Head of caudate nucleus (tissue), 42 donors: ENCODE data around the gene HAND1.

ENCODE experiments used
- DNase-seq, 42 donors: peaks; one replicate each; pipeline versions ENCODE4 v3.0.0 to v3.0.0-alpha.2; 2020 to 2021; ENCODE audit warnings: mixed read lengths in 7 of 42
- intact Hi-C: fragments of 100-400 bp; cut with DNase I; formaldehyde crosslinking; loops from one replicate; pipeline ENCODE4 v1.15.0; 2022

The HAND1 gene

GRCh38 chr5:154481584-154482381 lies 3.8 kb upstream of the HAND1 start:
- no peak for DNase-seq
- intact Hi-C loops, result no loop called here

GRCh38 chr5:154480847-154481246 lies 2.8 kb upstream of the HAND1 start:
- DNase-seq, result no peak
- intact Hi-C loops, result no loop called here

- no peak for DNase-seq
- intact Hi-C loops, result no loop called here
Measured at GRCh38 chr5:154479944-154480750, 2.1 kb upstream of the HAND1 start.

- intact Hi-C loops, result no loop called here
Measured at GRCh38 chr5:154479160-154479943, 1.3 kb upstream of the HAND1 start.

GRCh38 chr5:154478752-154479159 lies 729 bp upstream of the HAND1 start:
- intact Hi-C loops, result no loop called here
- DNase-seq, result no peak

More at GRCh38 chr5:154479160-154479943, 1.3 kb upstream of the HAND1 start:
- DNase-seq, result no peak

GRCh38 chr5:154477382-154478223 lies 424 bp downstream of the HAND1 start:
- intact Hi-C loops, result no loop called here

GRCh38 chr5:154476354-154477205 lies 1.4 kb downstream of the HAND1 start:
- peak in 1 of 42 donors; percentile 34 for DNase-seq
- intact Hi-C loops, result no loop called here

More at GRCh38 chr5:154477382-154478223, 424 bp downstream of the HAND1 start:
- peak in 1 of 42 donors; percentile 42 for DNase-seq

GRCh38 chr5:154475591-154476353 lies 2.3 kb downstream of the HAND1 start:
- DNase-seq, result peak in 1 of 42 donors; percentile 37
- intact Hi-C loops, result no loop called here

- intact Hi-C loops, result no loop called here
- DNase-seq, result no peak
Measured at GRCh38 chr5:154474396-154475334, 3.4 kb downstream of the HAND1 start.

- intact Hi-C loops, result no loop called here
- DNase-seq, result no peak
Measured at GRCh38 chr5:154473581-154474283, 4.3 kb downstream of the HAND1 start.

GRCh38 chr5:154472871-154473580 lies 5.0 kb downstream of the HAND1 start:
- intact Hi-C loops, result no loop called here

GRCh38 chr5:154470947-154471870 lies 6.8 kb downstream of the HAND1 start:
- intact Hi-C loops, result no loop called here
- DNase-seq, result no peak

More at GRCh38 chr5:154472871-154473580, 5.0 kb downstream of the HAND1 start:
- DNase-seq, result no peak

GRCh38 chr5:154470137-154470536 lies 7.9 kb downstream of the HAND1 start:
- intact Hi-C loops, result no loop called here
- no peak for DNase-seq
